Endothelial cell of umbilical vein (primary cell): Measurements from ENCODE around the gene CCNE1. TPM values are rescaled to one million over a fixed set of nuclear protein-coding genes. Genes with fewer than 3 reads are reported as not detected.
"Not testable (repeated sequence)": the region's sequence is repeated elsewhere in the genome, so short reads cannot be mapped to it uniquely, and the experiment has no call there.

ENCODE experiments used
- BruUV-seq: library from RNA; stranded (reverse); fragments of 400-500 nt; replicated peaks from 2 replicates; lab custom pipeline; 2021; lab: Mats Ljungman, UMichigan
- CTCF ChIA-PET: fragments of 300-600, 350-600 bp; sonication (Branson Sonifier 250); formaldehyde crosslinking; loops from one replicate; lab custom pipeline; 2021; ENCODE audit warnings: antibody characterized with exemption, inconsistent platforms; lab: Charles Lee
- POLR2A ChIA-PET: fragments of 300-600, 350-600 bp; sonication (Branson Sonifier 250); formaldehyde crosslinking; loops from one replicate; lab custom pipeline; 2021; ENCODE audit warnings: antibody characterized with exemption, inconsistent platforms; lab: Charles Lee
- DNase-seq: peaks from one replicate; pipeline ENCODE4 v3.0.0-alpha.2; 2011; ENCODE audit warnings: low read depth, low spot score
- FAIRE-seq: peaks from 2 replicates; lab custom pipeline; 2011; peaks lifted over from hg19 to GRCh38; lab: Jason Lieb, UNC
- H2AFZ ChIP-seq: 2 replicates; pipeline ENCODE4 v1.6.0; 2012; ENCODE audit warnings: low read depth, low read length, control low read depth, inconsistent platforms
- H3K27ac ChIP-seq: 2 replicates; pipeline ENCODE4 v1.5.1; 2011; ENCODE audit warnings: low read depth, mild to moderate bottlenecking, control low read depth, low read length, moderate library complexity; ENCODE audit not compliant: insufficient read depth
- H3K27me3 ChIP-seq, 2 experiments: 2 replicates each; pipeline versions ENCODE4 v1.6.0 to v1.6.1; 2011; ENCODE audit warnings: low read length in 2 of 2, mixed read lengths in 1 of 2; ENCODE audit not compliant: control insufficient read depth in 2 of 2, insufficient read depth in 2 of 2
- H3K36me3 ChIP-seq, 2 experiments: 2 replicates in 1 of 2; 3 replicates in 1 of 2; pipeline ENCODE4 v1.5.1; 2011; ENCODE audit warnings: low read length in 2 of 2, mild to moderate bottlenecking in 1 of 2, moderate library complexity in 1 of 2; ENCODE audit not compliant: control insufficient read depth in 2 of 2, insufficient read depth in 2 of 2; ENCODE audit errors: extremely low read depth in 1 of 2
- H3K4me1 ChIP-seq: 3 replicates; pipeline ENCODE4 v1.5.1; 2011; ENCODE audit warnings: mild to moderate bottlenecking, low read length; ENCODE audit not compliant: control insufficient read depth, insufficient read depth; ENCODE audit errors: extremely low read depth
- H3K4me2 ChIP-seq: 2 replicates; pipeline ENCODE4 v1.6.1; 2011; ENCODE audit warnings: low read length, control low read depth, mixed read lengths; ENCODE audit not compliant: insufficient read depth
- H3K4me3 ChIP-seq, 3 experiments: fragments of 200-600 bp in 1 of 3; sonication (generic), shearing (Covaris generic) in 1 of 3; replicated peaks in 1 of 3; 2 replicates each; pipeline ENCODE4 v1.5.1; 2011 to 2016; ENCODE audit warnings: control low read depth in 3 of 3, low read length in 3 of 3, mild to moderate bottlenecking in 2 of 3, inconsistent platforms in 1 of 3, low read depth in 1 of 3, moderate library complexity in 1 of 3; ENCODE audit not compliant: insufficient read depth in 1 of 3
- H3K79me2 ChIP-seq: 2 replicates; pipeline ENCODE4 v1.6.0; 2012; ENCODE audit warnings: low read length, inconsistent platforms; ENCODE audit not compliant: control insufficient read depth, insufficient read depth
- H3K9ac ChIP-seq: replicated peaks from 2 replicates; pipeline ENCODE3; 2011; ENCODE audit warnings: low read length, control low read depth; ENCODE audit not compliant: insufficient read depth; ENCODE audit errors: extremely low read depth
- H3K9me1 ChIP-seq: replicated peaks from 3 replicates; pipeline ENCODE4 v1.6.0; 2011; ENCODE audit warnings: mild to moderate bottlenecking, low read length; ENCODE audit not compliant: control insufficient read depth, insufficient read depth; ENCODE audit errors: extremely low read depth
- H3K9me3 ChIP-seq: replicated peaks from 2 replicates; pipeline ENCODE4 v1.5.1; 2012; ENCODE audit warnings: low read length, inconsistent platforms; ENCODE audit not compliant: control insufficient read depth, insufficient read depth
- H4K20me1 ChIP-seq: replicated peaks from 2 replicates; pipeline ENCODE3; 2011; ENCODE audit warnings: mild to moderate bottlenecking, low read length; ENCODE audit not compliant: control insufficient read depth, insufficient read depth; ENCODE audit errors: extremely low read depth
- FOS ChIP-seq: IDR thresholded peaks from 2 replicates; pipeline ENCODE4 v1.6.1; 2011; ENCODE audit warnings: mild to moderate bottlenecking, low read length, moderate library complexity, borderline replicate concordance; ENCODE audit not compliant: insufficient read depth
- POLR2A ChIP-seq: IDR thresholded peaks from 2 replicates; pipeline ENCODE4 v1.6.1; 2012; ENCODE audit warnings: low read depth, mild to moderate bottlenecking, control low read depth, low read length
- POLR2AphosphoS5 ChIP-seq: IDR thresholded peaks from 2 replicates; pipeline ENCODE4 v1.6.1; 2012; ENCODE audit warnings: low read depth, mild to moderate bottlenecking, control low read depth, low read length, moderate library complexity; ENCODE audit not compliant: insufficient read depth
- dilution Hi-C: fragments of 300-500 bp; cut with MboI; formaldehyde crosslinking; loops from one replicate; pipeline ENCODE4 v1.15.0; 2019; ENCODE audit warnings: low sequenced_read_pairs; ENCODE audit not compliant: extremely low pct_ligation_motif_present
- intact Hi-C: fragments of 100-400 bp; cut with micrococcal nuclease; formaldehyde crosslinking; loops from one replicate; pipeline ENCODE4 v1.10.0; 2022
- polyA plus RNA-seq, 4 experiments: library from polyadenylated mRNA; depleted of rRNA in 3 of 4; stranded (reverse) in 3 of 4; unstranded in 1 of 4; fragments of >200 nt; gene quantifications; 2 replicates each; pipeline versions ENCODE4 v1.2.1 to v1.2.3, GENCODE V29; 2011 to 2012; ENCODE audit warnings: missing spikeins in 1 of 4
- total RNA-seq: library from RNA; stranded (reverse); gene quantifications from 2 replicates; pipeline ENCODE4 v1.2.3, GENCODE V29; 2021
- TF ChIP-seq, protein P1 (sequence below), 2 donors: IDR thresholded peaks; 1 replicate in 1 of 2; 2 replicates in 1 of 2; pipeline ENCODE4 v1.5.1; 2011; ENCODE audit warnings: low read length in 2 of 2, mild to moderate bottlenecking in 2 of 2, moderate library complexity in 2 of 2, control low read depth in 1 of 2, inconsistent platforms in 1 of 2, low read depth in 1 of 2; ENCODE audit not compliant: insufficient read depth in 1 of 2; ENCODE audit errors: extremely low read depth in 1 of 2

CCNE1 gene
- total and polyA plus RNA-seq, 2 donors (not counting 3 experiments of a cell fraction or from before 2014, with no cell fraction given) = 8.3 to 10.1 TPM

DNA sequence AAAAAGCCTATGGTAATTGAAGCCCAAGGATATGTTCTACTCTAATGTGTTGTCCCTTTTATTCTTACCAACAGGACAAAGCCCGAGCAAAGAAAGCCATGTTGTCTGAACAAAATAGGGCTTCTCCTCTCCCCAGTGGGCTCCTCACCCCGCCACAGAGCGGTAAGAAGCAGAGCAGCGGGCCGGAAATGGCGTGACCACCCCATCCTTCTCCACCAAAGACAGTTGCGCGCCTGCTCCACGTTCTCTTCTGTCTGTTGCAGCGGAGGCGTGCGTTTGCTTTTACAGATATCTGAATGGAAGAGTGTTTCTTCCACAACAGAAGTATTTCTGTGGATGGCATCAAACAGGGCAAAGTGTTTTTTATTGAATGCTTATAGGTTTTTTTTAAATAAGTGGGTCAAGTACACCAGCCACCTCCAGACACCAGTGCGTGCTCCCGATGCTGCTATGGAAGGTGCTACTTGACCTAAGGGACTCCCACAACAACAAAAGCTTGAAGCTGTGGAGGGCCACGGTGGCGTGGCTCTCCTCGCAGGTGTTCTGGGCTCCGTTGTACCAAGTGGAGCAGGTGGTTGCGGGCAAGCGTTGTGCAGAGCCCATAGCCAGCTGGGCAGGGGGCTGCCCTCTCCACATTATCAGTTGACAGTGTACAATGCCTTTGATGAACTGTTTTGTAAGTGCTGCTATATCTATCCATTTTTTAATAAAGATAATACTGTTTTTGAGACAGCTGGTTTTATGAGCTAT, 12.0 kb downstream of the CCNE1 start:
- no peaks in the 10 kb centered on the region for H4K20me1 ChIP-seq
- H3K27ac ChIP-seq = no peak overlapping the region
- H3K36me3 ChIP-seq = peaks cover 4 to 5% of the 10 kb centered on the region in 2 experiments
- H3K27me3 ChIP-seq = no peaks in the 10 kb centered on the region
- DNase-seq (no peak), FAIRE-seq (no peak)
- TF ChIP-seq FOS (no peak), POLR2AphosphoS5 (no peak), POLR2A (no peak)
- TF ChIP-seq, protein P1, sequence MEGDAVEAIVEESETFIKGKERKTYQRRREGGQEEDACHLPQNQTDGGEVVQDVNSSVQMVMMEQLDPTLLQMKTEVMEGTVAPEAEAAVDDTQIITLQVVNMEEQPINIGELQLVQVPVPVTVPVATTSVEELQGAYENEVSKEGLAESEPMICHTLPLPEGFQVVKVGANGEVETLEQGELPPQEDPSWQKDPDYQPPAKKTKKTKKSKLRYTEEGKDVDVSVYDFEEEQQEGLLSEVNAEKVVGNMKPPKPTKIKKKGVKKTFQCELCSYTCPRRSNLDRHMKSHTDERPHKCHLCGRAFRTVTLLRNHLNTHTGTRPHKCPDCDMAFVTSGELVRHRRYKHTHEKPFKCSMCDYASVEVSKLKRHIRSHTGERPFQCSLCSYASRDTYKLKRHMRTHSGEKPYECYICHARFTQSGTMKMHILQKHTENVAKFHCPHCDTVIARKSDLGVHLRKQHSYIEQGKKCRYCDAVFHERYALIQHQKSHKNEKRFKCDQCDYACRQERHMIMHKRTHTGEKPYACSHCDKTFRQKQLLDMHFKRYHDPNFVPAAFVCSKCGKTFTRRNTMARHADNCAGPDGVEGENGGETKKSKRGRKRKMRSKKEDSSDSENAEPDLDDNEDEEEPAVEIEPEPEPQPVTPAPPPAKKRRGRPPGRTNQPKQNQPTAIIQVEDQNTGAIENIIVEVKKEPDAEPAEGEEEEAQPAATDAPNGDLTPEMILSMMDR (IDR thresholded peaks at IDR 0.05; ENCODE audit: extremely low read depth in 1 of 2, insufficient read depth in 1 of 2, low read depth in 1 of 2, low read length in 2 of 2) = no peak
- H3K4me1 ChIP-seq = no peaks in the 10 kb centered on the region
- no TSS peak for BruUV-seq
- POLR2A ChIA-PET = no interaction called here
- intact Hi-C loops = no loop called here
- no peaks in the 10 kb centered on the region for H3K9me1 ChIP-seq
- no peak overlapping the region for H3K9ac ChIP-seq
- H3K4me2 ChIP-seq = no peak overlapping the region
- dilution Hi-C loops = no loop called here
- CTCF ChIA-PET = interaction anchor here (0.8 kb wide), 1 partner anchor 10 kb away, joined by 4 read pairs; no protein-coding TSS in a partner anchor
- no peak overlapping the region for H2AFZ ChIP-seq
- no peaks in the 10 kb centered on the region for H3K79me2 ChIP-seq
- no peak overlapping the region for H3K4me3 ChIP-seq
- H3K9me3 ChIP-seq = no peaks in the 10 kb centered on the region

GRCh38 chr19:29825263-29825662, 13.5 kb downstream of the CCNE1 start:
- H3K4me1 ChIP-seq, H3K4me2 ChIP-seq, H3K27me3 ChIP-seq, H3K27ac ChIP-seq, intact Hi-C loops, H3K4me3 ChIP-seq, POLR2A ChIA-PET, BruUV-seq, H3K9me3 ChIP-seq, H3K9me1 ChIP-seq, H4K20me1 ChIP-seq, FAIRE-seq, DNase-seq, H3K36me3 ChIP-seq, dilution Hi-C loops, H3K9ac ChIP-seq, CTCF ChIA-PET, H3K79me2 ChIP-seq, H2AFZ ChIP-seq: not testable (repeated sequence)
